GM12878 (cell line): ENCODE measurements around the gene SMG5. TPM values are rescaled to one million over a fixed set of nuclear protein-coding genes. Genes with fewer than 3 reads are reported as not detected.
A peak's percentile ranks its signal among the peaks of the same experiment; 100 is the strongest.

ENCODE experiments used
- CHD4 ChIP-seq: fragments of 200-600 bp; sonication (generic); IDR thresholded peaks from 2 replicates; pipeline ENCODE4 v1.6.1; 2016; ENCODE audit warnings: mild to moderate bottlenecking
- HCFC1 ChIP-seq: fragments of 150-350 bp; IDR thresholded peaks from 2 replicates; pipeline ENCODE4 v1.6.1; 2014; ENCODE audit warnings: low read length
- MEF2B ChIP-seq: fragments of 450-650 bp; IDR thresholded peaks from 2 replicates; pipeline ENCODE4 v1.6.1; 2018; ENCODE audit warnings: mild to moderate bottlenecking, moderate library complexity; ENCODE audit not compliant: partially characterized antibody, poor library complexity, severe bottlenecking
- PAX8 ChIP-seq: fragments of 450-650 bp; IDR thresholded peaks from 2 replicates; pipeline ENCODE4 v1.6.1; 2017; ENCODE audit warnings: mild to moderate bottlenecking, moderate library complexity
- SUZ12 ChIP-seq: fragments of 200-600 bp; sonication (generic); IDR thresholded peaks from one replicate; pipeline ENCODE4 v1.6.1; 2018; ENCODE audit warnings: antibody characterized with exemption, mild to moderate bottlenecking; ENCODE audit not compliant: unreplicated experiment
- polyA plus RNA-seq, 11 experiments: library from polyadenylated mRNA; depleted of rRNA in 4 of 11; unstranded in 6 of 11; stranded (reverse) in 5 of 11; fragments of >200 nt; fragmentation: Nextera tagmentation in 4 of 11; fragmentation: Illumina TruSeq in 1 of 11; extraction: Ambion mirVana in 4 of 11; extraction: Trizol in 1 of 11; gene quantifications; 1 replicate in 1 of 11; 2 replicates in 10 of 11; pipeline versions ENCODE4 v1.2.1 to v1.2.3, GENCODE V29; 2011 to 2016; ENCODE audit warnings: inconsistent platforms in 2 of 11, missing spikeins in 2 of 11, low read depth in 1 of 11
- total RNA-seq, 4 experiments: library from RNA; depleted of rRNA in 3 of 4; stranded (reverse); fragments of >200 nt in 3 of 4; fragmentation: Illumina TruSeq in 1 of 4; extraction: Trizol in 1 of 4; gene quantifications; 2 replicates each; pipeline versions ENCODE4 v1.2.1 to v1.2.3, GENCODE V29; 2013 to 2021
- TF ChIP-seq, protein P1 (sequence below): fragments of 450-650 bp; IDR thresholded peaks from 2 replicates; pipeline ENCODE4 v1.6.1; 2016; ENCODE audit warnings: mild to moderate bottlenecking, moderate library complexity, borderline replicate concordance
- TF ChIP-seq, protein P2 (sequence below): IDR thresholded peaks from 2 replicates; pipeline ENCODE4 v1.6.1; 2011; ENCODE audit warnings: borderline replicate concordance, low read depth, mild to moderate bottlenecking, moderate library complexity, low read length; ENCODE audit not compliant: insufficient read depth, poor library complexity, severe bottlenecking

The SMG5 gene
- total and polyA plus RNA-seq, 10 of the 15 experiments (the other 5 are each of a cell fraction or from before 2014, with no cell fraction given), result 0.76 to 61.5 (median 48.8) TPM

DNA sequence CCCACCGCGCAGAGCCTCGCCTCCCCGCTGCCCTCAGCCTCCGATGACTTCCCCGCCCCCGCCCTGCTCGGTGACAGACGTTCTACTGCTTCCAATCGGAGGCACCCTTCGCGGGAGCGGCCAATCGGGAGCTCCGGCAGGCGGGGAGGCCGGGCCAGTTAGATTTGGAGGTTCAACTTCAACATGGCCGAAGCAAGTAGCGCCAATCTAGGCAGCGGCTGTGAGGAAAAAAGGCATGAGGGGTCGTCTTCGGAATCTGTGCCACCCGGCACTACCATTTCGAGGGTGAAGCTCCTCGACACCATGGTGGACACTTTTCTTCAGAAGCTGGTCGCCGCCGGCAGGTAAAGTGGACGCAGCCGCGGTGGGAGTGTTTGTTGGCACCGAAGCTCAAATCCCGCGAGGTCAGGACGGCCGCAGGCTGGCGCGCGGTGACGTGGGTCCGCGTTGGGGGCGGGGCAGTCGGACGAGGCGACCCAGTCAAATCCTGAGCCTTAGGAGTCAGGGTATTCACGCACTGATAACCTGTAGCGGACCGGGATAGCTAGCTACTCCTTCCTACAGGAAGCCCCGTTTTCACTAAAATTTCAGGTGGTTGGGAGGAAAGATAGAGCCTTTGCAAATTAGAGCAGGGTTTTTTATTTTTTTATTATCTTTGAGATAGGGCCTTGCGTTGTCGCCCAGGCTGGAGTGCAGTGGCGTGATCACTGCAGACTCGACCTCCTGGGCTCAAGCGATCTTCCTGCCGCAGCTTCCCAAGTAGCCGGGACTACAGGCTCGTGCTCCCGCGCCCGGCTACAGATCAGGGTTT lies 69.6 kb downstream of the SMG5 start, which contains the start of gene PMF1 (continued):
- TF ChIP-seq, protein P1, sequence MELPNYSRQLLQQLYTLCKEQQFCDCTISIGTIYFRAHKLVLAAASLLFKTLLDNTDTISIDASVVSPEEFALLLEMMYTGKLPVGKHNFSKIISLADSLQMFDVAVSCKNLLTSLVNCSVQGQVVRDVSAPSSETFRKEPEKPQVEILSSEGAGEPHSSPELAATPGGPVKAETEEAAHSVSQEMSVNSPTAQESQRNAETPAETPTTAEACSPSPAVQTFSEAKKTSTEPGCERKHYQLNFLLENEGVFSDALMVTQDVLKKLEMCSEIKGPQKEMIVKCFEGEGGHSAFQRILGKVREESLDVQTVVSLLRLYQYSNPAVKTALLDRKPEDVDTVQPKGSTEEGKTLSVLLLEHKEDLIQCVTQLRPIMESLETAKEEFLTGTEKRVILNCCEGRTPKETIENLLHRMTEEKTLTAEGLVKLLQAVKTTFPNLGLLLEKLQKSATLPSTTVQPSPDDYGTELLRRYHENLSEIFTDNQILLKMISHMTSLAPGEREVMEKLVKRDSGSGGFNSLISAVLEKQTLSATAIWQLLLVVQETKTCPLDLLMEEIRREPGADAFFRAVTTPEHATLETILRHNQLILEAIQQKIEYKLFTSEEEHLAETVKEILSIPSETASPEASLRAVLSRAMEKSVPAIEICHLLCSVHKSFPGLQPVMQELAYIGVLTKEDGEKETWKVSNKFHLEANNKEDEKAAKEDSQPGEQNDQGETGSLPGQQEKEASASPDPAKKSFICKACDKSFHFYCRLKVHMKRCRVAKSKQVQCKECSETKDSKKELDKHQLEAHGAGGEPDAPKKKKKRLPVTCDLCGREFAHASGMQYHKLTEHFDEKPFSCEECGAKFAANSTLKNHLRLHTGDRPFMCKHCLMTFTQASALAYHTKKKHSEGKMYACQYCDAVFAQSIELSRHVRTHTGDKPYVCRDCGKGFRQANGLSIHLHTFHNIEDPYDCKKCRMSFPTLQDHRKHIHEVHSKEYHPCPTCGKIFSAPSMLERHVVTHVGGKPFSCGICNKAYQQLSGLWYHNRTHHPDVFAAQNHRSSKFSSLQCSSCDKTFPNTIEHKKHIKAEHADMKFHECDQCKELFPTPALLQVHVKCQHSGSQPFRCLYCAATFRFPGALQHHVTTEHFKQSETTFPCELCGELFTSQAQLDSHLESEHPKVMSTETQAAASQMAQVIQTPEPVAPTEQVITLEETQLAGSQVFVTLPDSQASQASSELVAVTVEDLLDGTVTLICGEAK, result peak; percentile 43; the same call in 1 of the 2 replicates
- TF ChIP-seq CHD4, result no peak
- 0 out of 2 replicates have a peak, but pooled peaks have one; percentile 73 for TF ChIP-seq PAX8
- peak; percentile 41; the same call in 1 of the 2 replicates for TF ChIP-seq HCFC1
- TF ChIP-seq, protein P2, sequence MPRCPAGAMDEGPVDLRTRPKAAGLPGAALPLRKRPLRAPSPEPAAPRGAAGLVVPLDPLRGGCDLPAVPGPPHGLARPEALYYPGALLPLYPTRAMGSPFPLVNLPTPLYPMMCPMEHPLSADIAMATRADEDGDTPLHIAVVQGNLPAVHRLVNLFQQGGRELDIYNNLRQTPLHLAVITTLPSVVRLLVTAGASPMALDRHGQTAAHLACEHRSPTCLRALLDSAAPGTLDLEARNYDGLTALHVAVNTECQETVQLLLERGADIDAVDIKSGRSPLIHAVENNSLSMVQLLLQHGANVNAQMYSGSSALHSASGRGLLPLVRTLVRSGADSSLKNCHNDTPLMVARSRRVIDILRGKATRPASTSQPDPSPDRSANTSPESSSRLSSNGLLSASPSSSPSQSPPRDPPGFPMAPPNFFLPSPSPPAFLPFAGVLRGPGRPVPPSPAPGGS, result peak; percentile 55
- TF ChIP-seq MEF2B, result peak; percentile 27
- no peak for TF ChIP-seq SUZ12
- TF ChIP-seq, all 136 proteins: peak for 59
